GM12891 (cell line): ENCODE data around the gene MS4A7.

Experiments used
- POLR2A ChIP-seq: IDR thresholded peaks from 2 replicates; pipeline ENCODE4 v1.6.1; 2011; ENCODE audit warnings: low read depth, low read length, control low read depth
- POLR2AphosphoS5 ChIP-seq: IDR thresholded peaks from 2 replicates; pipeline ENCODE4 v1.6.1; 2011; ENCODE audit warnings: low read depth, low read length, control low read depth
- SPI1 ChIP-seq: IDR thresholded peaks from 2 replicates; pipeline ENCODE4 v1.6.1; 2011; ENCODE audit warnings: low read depth, low read length, control low read depth
- TAF1 ChIP-seq: IDR thresholded peaks from 2 replicates; pipeline ENCODE4 v1.6.1; 2011; ENCODE audit warnings: low read depth, low read length, control low read depth

DNA sequence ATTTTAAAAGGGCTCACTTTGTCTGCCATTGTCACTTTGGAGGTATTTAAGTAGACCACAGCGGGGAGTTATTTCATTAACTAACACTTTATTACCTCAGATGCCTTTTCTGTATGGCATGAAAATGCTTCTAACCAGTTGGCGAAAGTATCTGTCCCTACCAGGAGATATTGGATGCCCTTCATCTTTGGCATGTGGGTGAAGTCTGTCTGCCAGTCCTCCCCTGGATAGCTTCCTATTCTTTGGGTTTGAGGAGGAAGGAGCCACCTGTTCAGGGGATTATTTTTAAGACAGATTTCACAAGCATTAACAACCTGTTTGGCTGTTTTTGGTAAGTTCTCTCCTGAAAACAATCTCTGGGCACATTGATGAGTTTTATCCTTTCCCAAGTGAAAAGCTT is 34.2 kb upstream of the MS4A7 start:
- TF ChIP-seq POLR2AphosphoS5 (no peak), TAF1 (no peak), POLR2A (no peak), SPI1 (no peak)
